Activated CD8-positive, alpha-beta T cell treated with anti-CD3 and anti-CD28 coated beads, Interleukin-2, amount 10 ng/mL, durations not matched to agents 7 days and 5 days (primary cell): ENCODE results near the gene STXBP6. TPM values are rescaled to one million over a fixed set of nuclear protein-coding genes. Genes with fewer than 3 reads are reported as not detected.

Experiments
- ATAC-seq: fragments of 150-1000 bp; cut with Tn5 transposase; one replicate; pipeline ENCODE4 v1.10.0; 2021; ENCODE audit warnings: moderate library complexity
- CTCF ChIA-PET: fragments of 350-600 bp; sonication (Branson Sonifier 250); formaldehyde crosslinking; loops from one replicate; lab custom pipeline; 2021; ENCODE audit warnings: antibody characterized with exemption; lab: Charles Lee
- POLR2A ChIA-PET: fragments of 350-600 bp; sonication (Branson Sonifier 250); formaldehyde crosslinking; loops from one replicate; lab custom pipeline; 2021; ENCODE audit warnings: antibody characterized with exemption; lab: Charles Lee
- DNase-seq: peaks from one replicate; pipeline ENCODE4 v3.0.0-alpha.2; 2020
- H3K27ac Mint-ChIP-seq: one replicate; pipeline ENCODE4 v1.8.0; 2021; ENCODE audit warnings: mild to moderate bottlenecking, mixed read lengths
- H3K27me3 Mint-ChIP-seq: one replicate; pipeline ENCODE4 v1.8.0; 2021; ENCODE audit warnings: low read depth, mixed read lengths
- H3K36me3 Mint-ChIP-seq: one replicate; pipeline ENCODE4 v1.8.0; 2021; ENCODE audit warnings: low read depth, mixed read lengths
- H3K4me1 Mint-ChIP-seq: one replicate; pipeline ENCODE4 v1.8.0; 2021; ENCODE audit warnings: low read depth, mixed read lengths
- H3K4me3 Mint-ChIP-seq: one replicate; pipeline ENCODE4 v1.8.0; 2021; ENCODE audit warnings: mild to moderate bottlenecking, mixed read lengths
- H3K9me3 Mint-ChIP-seq: one replicate; pipeline ENCODE4 v1.8.0; 2022; ENCODE audit warnings: mixed read lengths; ENCODE audit not compliant: insufficient read depth
- total RNA-seq, 2 experiments: library from RNA; stranded (reverse); gene quantifications; one replicate each; pipeline ENCODE4 v1.2.3, GENCODE V29; 2021

STXBP6 gene
- total RNA-seq, 2 experiments from 2014 or later: not detected

GRCh38 chr14:25034803-25035681 is 14.9 kb downstream of the STXBP6 start:
- CTCF ChIA-PET: no interaction called here
- H3K27me3 Mint-ChIP-seq: peaks cover 3% of the 10 kb centered on the region
- ATAC-seq: no peak

GRCh38 chr14:25033358-25033757 is 16.6 kb downstream of the STXBP6 start:
- H3K36me3 Mint-ChIP-seq: no peaks in the 10 kb centered on the region
- DNase-seq (no peak), ATAC-seq (no peak)
- no peaks in the 10 kb centered on the region for H3K9me3 Mint-ChIP-seq
- H3K27ac Mint-ChIP-seq: no peak overlapping the region
- CTCF ChIA-PET: no interaction called here
- no peaks in the 10 kb centered on the region for H3K4me1 Mint-ChIP-seq
- H3K27me3 Mint-ChIP-seq: peaks cover 3% of the 10 kb centered on the region
- POLR2A ChIA-PET: no interaction called here
- no peak overlapping the region for H3K4me3 Mint-ChIP-seq

More at GRCh38 chr14:25034803-25035681, 14.9 kb downstream of the STXBP6 start:
- Mint-ChIP-seq H3K4me3 (no peak overlapping the region), H3K9me3 (no peaks in the 10 kb centered on the region), H3K36me3 (no peaks in the 10 kb centered on the region), H3K4me1 (no peaks in the 10 kb centered on the region), H3K27ac (no peak overlapping the region)
- no peak for DNase-seq
- POLR2A ChIA-PET: no interaction called here

GRCh38 chr14:25032092-25032784 is 17.7 kb downstream of the STXBP6 start:
- Mint-ChIP-seq H3K36me3 (no peaks in the 10 kb centered on the region), H3K27me3 (no peaks in the 10 kb centered on the region), H3K4me1 (no peaks in the 10 kb centered on the region), H3K27ac (no peak overlapping the region), H3K4me3 (no peak overlapping the region), H3K9me3 (no peaks in the 10 kb centered on the region)
- DNase-seq: no peak
- ATAC-seq: no peak
- POLR2A ChIA-PET: no interaction called here
- CTCF ChIA-PET: no interaction called here

- Mint-ChIP-seq H3K9me3 (no peaks in the 10 kb centered on the region), H3K36me3 (no peaks in the 10 kb centered on the region), H3K27me3 (no peaks in the 10 kb centered on the region), H3K4me1 (no peaks in the 10 kb centered on the region), H3K27ac (no peak overlapping the region), H3K4me3 (no peak overlapping the region)
- ChIA-PET CTCF (no interaction called here), POLR2A (no interaction called here)
- DNase-seq (no peak), ATAC-seq (no peak)
Observed at GRCh38 chr14:25026476-25027137, 23.3 kb downstream of the STXBP6 start.

GRCh38 chr14:25019892-25020291 is 30.1 kb downstream of the STXBP6 start:
- Mint-ChIP-seq H3K9me3 (no peaks in the 10 kb centered on the region), H3K36me3 (no peaks in the 10 kb centered on the region)
- CTCF ChIA-PET: no interaction called here

GRCh38 chr14:25017562-25017961 is 32.4 kb downstream of the STXBP6 start:
- Mint-ChIP-seq H3K9me3 (no peaks in the 10 kb centered on the region), H3K27ac (no peak overlapping the region), H3K4me1 (no peaks in the 10 kb centered on the region), H3K4me3 (no peak overlapping the region), H3K27me3 (no peaks in the 10 kb centered on the region), H3K36me3 (no peaks in the 10 kb centered on the region)
- no peak for DNase-seq
- no peak for ATAC-seq
- CTCF ChIA-PET: no interaction called here
- POLR2A ChIA-PET: no interaction called here

More at GRCh38 chr14:25019892-25020291, 30.1 kb downstream of the STXBP6 start:
- no peak for DNase-seq
- Mint-ChIP-seq H3K27ac (no peak overlapping the region), H3K27me3 (no peaks in the 10 kb centered on the region), H3K4me1 (no peaks in the 10 kb centered on the region), H3K4me3 (no peak overlapping the region)
- POLR2A ChIA-PET: no interaction called here
- ATAC-seq: no peak

- H3K4me3 Mint-ChIP-seq: no peak overlapping the region
- no peak for ATAC-seq
- no peak for DNase-seq
- ChIA-PET POLR2A (no interaction called here), CTCF (no interaction called here)
- H3K9me3 Mint-ChIP-seq: no peaks in the 10 kb centered on the region
- no peaks in the 10 kb centered on the region for H3K27me3 Mint-ChIP-seq
- no peaks in the 10 kb centered on the region for H3K4me1 Mint-ChIP-seq
- H3K36me3 Mint-ChIP-seq: no peaks in the 10 kb centered on the region
- H3K27ac Mint-ChIP-seq: no peak overlapping the region
Observed at GRCh38 chr14:25015761-25016160, 34.2 kb downstream of the STXBP6 start.

GRCh38 chr14:25014440-25014839 is 35.5 kb downstream of the STXBP6 start:
- H3K9me3 Mint-ChIP-seq: no peaks in the 10 kb centered on the region
- peaks cover 4% of the 10 kb centered on the region for H3K27me3 Mint-ChIP-seq
- DNase-seq (no peak), ATAC-seq (no peak)
- H3K27ac Mint-ChIP-seq: no peak overlapping the region
- ChIA-PET POLR2A (no interaction called here), CTCF (no interaction called here)
- H3K4me1 Mint-ChIP-seq: no peaks in the 10 kb centered on the region
- no peaks in the 10 kb centered on the region for H3K36me3 Mint-ChIP-seq
- H3K4me3 Mint-ChIP-seq: no peak overlapping the region

GRCh38 chr14:25011095-25011494 is 38.9 kb downstream of the STXBP6 start:
- Mint-ChIP-seq H3K4me1 (no peaks in the 10 kb centered on the region), H3K27me3 (peaks cover 7% of the 10 kb centered on the region), H3K36me3 (no peaks in the 10 kb centered on the region), H3K9me3 (no peaks in the 10 kb centered on the region), H3K4me3 (no peak overlapping the region), H3K27ac (no peak overlapping the region)
- no peak for DNase-seq
- ChIA-PET CTCF (no interaction called here), POLR2A (no interaction called here)
- ATAC-seq: no peak

- ATAC-seq: no peak
- CTCF ChIA-PET: no interaction called here
- Mint-ChIP-seq H3K36me3 (no peaks in the 10 kb centered on the region), H3K27ac (no peak overlapping the region), H3K27me3 (peaks cover 7% of the 10 kb centered on the region), H3K4me1 (no peaks in the 10 kb centered on the region), H3K9me3 (no peaks in the 10 kb centered on the region), H3K4me3 (no peak overlapping the region)
- POLR2A ChIA-PET: no interaction called here
- DNase-seq: no peak
Observed at GRCh38 chr14:25010471-25010870, 39.5 kb downstream of the STXBP6 start.

- POLR2A ChIA-PET: no interaction called here
- Mint-ChIP-seq H3K27me3 (peaks cover 7% of the 10 kb centered on the region), H3K36me3 (no peaks in the 10 kb centered on the region), H3K4me3 (no peak overlapping the region), H3K9me3 (no peaks in the 10 kb centered on the region), H3K4me1 (no peaks in the 10 kb centered on the region), H3K27ac (no peak overlapping the region)
- CTCF ChIA-PET: no interaction called here
- ATAC-seq (no peak), DNase-seq (no peak)
Observed at GRCh38 chr14:25009891-25010290, 40.1 kb downstream of the STXBP6 start.

- Mint-ChIP-seq H3K27ac (no peak overlapping the region), H3K4me3 (no peak overlapping the region), H3K4me1 (no peaks in the 10 kb centered on the region), H3K36me3 (no peaks in the 10 kb centered on the region), H3K9me3 (no peaks in the 10 kb centered on the region), H3K27me3 (peaks cover 7% of the 10 kb centered on the region)
- POLR2A ChIA-PET: no interaction called here
- DNase-seq (no peak), ATAC-seq (no peak)
- CTCF ChIA-PET: no interaction called here
Observed at GRCh38 chr14:25007832-25008231, 42.1 kb downstream of the STXBP6 start.
